Suprapubic skin (tissue), 4 donors: ENCODE measurements around the gene CLSTN2. TPM values are rescaled to one million over a fixed set of nuclear protein-coding genes. Genes with fewer than 3 reads are reported as not detected.

Experiments
- DNase-seq, 2 donors: peaks; one replicate each; pipeline ENCODE4 v3.0.0-alpha.2; 2019; ENCODE audit warnings: low spot score in 2 of 2
- H3K27ac ChIP-seq: fragments of 200-600 bp; sonication (generic); one replicate; pipeline ENCODE4 v1.5.1; 2019
- H3K27me3 ChIP-seq: fragments of 200-600 bp; sonication (generic); one replicate; pipeline ENCODE4 v1.5.1; 2019
- H3K36me3 ChIP-seq: fragments of 200-600 bp; sonication (generic); one replicate; pipeline ENCODE4 v1.5.1; 2019
- H3K4me1 ChIP-seq: fragments of 200-600 bp; sonication (generic); one replicate; pipeline ENCODE4 v1.5.1; 2019
- H3K4me3 ChIP-seq: fragments of 200-600 bp; sonication (generic); one replicate; pipeline ENCODE4 v1.5.1; 2019; ENCODE audit warnings: mild to moderate bottlenecking
- H3K9me3 ChIP-seq: fragments of 200-600 bp; sonication (generic); one replicate; pipeline ENCODE4 v1.5.1; 2019
- CTCF ChIP-seq, 2 donors: fragments of 200-600 bp in 1 of 2; fragments of 450-650 bp in 1 of 2; sonication (generic) in 1 of 2; IDR thresholded peaks; one replicate each; pipeline ENCODE4 v1.5.1; 2016 to 2019; ENCODE audit warnings: antibody characterized with exemption in 2 of 2, mild to moderate bottlenecking in 1 of 2, moderate library complexity in 1 of 2
- EP300 ChIP-seq: sonication (generic); formaldehyde crosslinking; IDR thresholded peaks from one replicate; pipeline ENCODE4 v1.6.1; 2017; ENCODE audit warnings: antibody characterized with exemption
- POLR2A ChIP-seq, 2 donors: fragments of 450-650 bp; IDR thresholded peaks; one replicate each; pipeline ENCODE4 v1.6.1; 2017; ENCODE audit warnings: antibody characterized with exemption in 2 of 2, mild to moderate bottlenecking in 2 of 2, moderate library complexity in 2 of 2
- POLR2AphosphoS5 ChIP-seq, 3 donors: sonication (generic); formaldehyde crosslinking; IDR thresholded peaks; one replicate each; pipeline ENCODE4 v1.6.1; 2017; ENCODE audit warnings: antibody characterized with exemption in 3 of 3
- WGBS: methylation state at CpG from one replicate; pipeline ENCODE4 v1.1.5; 2018; 5-methylcytosine and 5-hydroxymethylcytosine counted together
- total RNA-seq, 4 donors: library from RNA; depleted of rRNA; stranded (reverse); fragments of >200 nt; gene quantifications; one replicate each; pipeline ENCODE4 v1.1.0, GENCODE V29; 2016

The CLSTN2 gene
- total RNA-seq, 4 donors from 2014 or later: 4.3 to 14.1 (median 7.4) TPM

- WGBS: 34% methylated on average over 2 of the region's 2 CpGs
- no peak for DNase-seq
- H3K36me3 ChIP-seq: no peaks in the 10 kb centered on the region
- H3K4me3 ChIP-seq: no peak overlapping the region
- TF ChIP-seq CTCF (IDR thresholded peaks at IDR 0.05) (no peak), POLR2A (IDR thresholded peaks at IDR 0.05) (no peak), POLR2AphosphoS5 (IDR thresholded peaks at IDR 0.05) (no peak), EP300 (no peak)
- H3K4me1 ChIP-seq: no peaks in the 10 kb centered on the region
- no peaks in the 10 kb centered on the region for H3K9me3 ChIP-seq
- H3K27ac ChIP-seq: no peak overlapping the region
- H3K27me3 ChIP-seq: no peaks in the 10 kb centered on the region
Measured at GRCh38 chr3:140370686-140371085, 435.7 kb downstream of the CLSTN2 start.

GRCh38 chr3:140373234-140373633, 438.2 kb downstream of the CLSTN2 start:
- no peak overlapping the region for H3K4me3 ChIP-seq
- WGBS: 75% methylated on average over 1 of the region's 1 CpG
- no peak overlapping the region for H3K27ac ChIP-seq
- H3K4me1 ChIP-seq: no peaks in the 10 kb centered on the region
- no peaks in the 10 kb centered on the region for H3K27me3 ChIP-seq
- no peaks in the 10 kb centered on the region for H3K36me3 ChIP-seq
- TF ChIP-seq POLR2A (IDR thresholded peaks at IDR 0.05) (no peak), EP300 (no peak), CTCF (IDR thresholded peaks at IDR 0.05) (no peak), POLR2AphosphoS5 (IDR thresholded peaks at IDR 0.05) (no peak)
- no peaks in the 10 kb centered on the region for H3K9me3 ChIP-seq
- DNase-seq: no peak

- Histone ChIP-seq H3K9me3 (no peaks in the 10 kb centered on the region), H3K27ac (no peak overlapping the region), H3K27me3 (no peaks in the 10 kb centered on the region), H3K36me3 (no peaks in the 10 kb centered on the region), H3K4me3 (no peak overlapping the region), H3K4me1 (no peaks in the 10 kb centered on the region)
- TF ChIP-seq CTCF (IDR thresholded peaks at IDR 0.05) (no peak), EP300 (no peak), POLR2A (IDR thresholded peaks at IDR 0.05) (no peak), POLR2AphosphoS5 (IDR thresholded peaks at IDR 0.05) (no peak)
- WGBS: 43% methylated on average over 1 of the region's 1 CpG
- no peak for DNase-seq
Measured at GRCh38 chr3:140375002-140375401, 440.0 kb downstream of the CLSTN2 start.

- Histone ChIP-seq H3K9me3 (no peaks in the 10 kb centered on the region), H3K27ac (no peak overlapping the region), H3K27me3 (no peaks in the 10 kb centered on the region), H3K4me3 (no peak overlapping the region), H3K36me3 (no peaks in the 10 kb centered on the region), H3K4me1 (no peaks in the 10 kb centered on the region)
- 84% methylated on average over 1 of the region's 1 CpG for WGBS
- TF ChIP-seq CTCF (IDR thresholded peaks at IDR 0.05): no peak
- no peak for TF ChIP-seq POLR2A (IDR thresholded peaks at IDR 0.05)
- no peak for TF ChIP-seq POLR2AphosphoS5 (IDR thresholded peaks at IDR 0.05)
- no peak for TF ChIP-seq EP300
- no peak for DNase-seq
Measured at GRCh38 chr3:140376136-140376889, 441.3 kb downstream of the CLSTN2 start.

GRCh38 chr3:140377644-140378043, 442.7 kb downstream of the CLSTN2 start:
- no peaks in the 10 kb centered on the region for H3K9me3 ChIP-seq
- 77% methylated on average over 1 of the region's 1 CpG for WGBS
- TF ChIP-seq POLR2AphosphoS5 (IDR thresholded peaks at IDR 0.05) (no peak), EP300 (no peak)
- H3K4me3 ChIP-seq: no peak overlapping the region
- H3K36me3 ChIP-seq: no peaks in the 10 kb centered on the region
- no peak overlapping the region for H3K27ac ChIP-seq
- no peak for DNase-seq
- H3K4me1 ChIP-seq: no peaks in the 10 kb centered on the region
- no peaks in the 10 kb centered on the region for H3K27me3 ChIP-seq
